ENCODE data around the gene TSKU.

TSKU gene

GRCh38 chr11:76796511-76797198 is 13.5 kb downstream of the TSKU start:
- no peak for TF ChIP-seq CTCF (IDR thresholded peaks at IDR 0.05; ENCODE audit: low read depth, low read length)
- no peak for DNase-seq (ENCODE audit: low read depth in 2 of 2)

GRCh38 chr11:76797341-76798201 is 14.4 kb downstream of the TSKU start:
- DNase-seq (ENCODE audit: low read depth in 2 of 2) = no peak
- H3K4me3 ChIP-seq (replicated peaks in 1 of 2; ENCODE audit: low read depth in 2 of 2, low read length in 2 of 2) = no peak overlapping the region
- TF ChIP-seq CTCF (IDR thresholded peaks at IDR 0.05; ENCODE audit: low read depth, low read length) = no peak

More at GRCh38 chr11:76796511-76797198, 13.5 kb downstream of the TSKU start:
- no peak overlapping the region for H3K4me3 ChIP-seq (replicated peaks in 1 of 2; ENCODE audit: low read depth in 2 of 2, low read length in 2 of 2)

GRCh38 chr11:76798202-76798581 is 15.0 kb downstream of the TSKU start:
- no peak for DNase-seq (ENCODE audit: low read depth in 2 of 2)
- no peak overlapping the region for H3K4me3 ChIP-seq (replicated peaks in 1 of 2; ENCODE audit: low read depth in 2 of 2, low read length in 2 of 2)
- no peak for TF ChIP-seq CTCF (IDR thresholded peaks at IDR 0.05; ENCODE audit: low read depth, low read length)

- DNase-seq (ENCODE audit: low read depth in 2 of 2) = no peak
- TF ChIP-seq CTCF (IDR thresholded peaks at IDR 0.05; ENCODE audit: low read depth, low read length) = no peak
- H3K4me3 ChIP-seq (replicated peaks in 1 of 2; ENCODE audit: low read depth in 2 of 2, low read length in 2 of 2) = no peak overlapping the region
These were observed 15.5 kb downstream of the TSKU start for GRCh38 chr11:76798671-76799065.

GRCh38 chr11:76799066-76799804 is 16.1 kb downstream of the TSKU start:
- peak overlapping the region; percentile 16 to 27 for H3K4me3 ChIP-seq (replicated peaks in 1 of 2; ENCODE audit: low read depth in 2 of 2, low read length in 2 of 2)
- peak; percentile 71 for TF ChIP-seq CTCF (IDR thresholded peaks at IDR 0.05; ENCODE audit: low read depth, low read length)
- DNase-seq (ENCODE audit: low read depth in 2 of 2) = peak; percentile 68 to 86

- DNase-seq (ENCODE audit: low read depth in 2 of 2) = no peak
- no peak overlapping the region for H3K4me3 ChIP-seq (replicated peaks in 1 of 2; ENCODE audit: low read depth in 2 of 2, low read length in 2 of 2)
- no peak for TF ChIP-seq CTCF (IDR thresholded peaks at IDR 0.05; ENCODE audit: low read depth, low read length)
These were observed 17.5 kb downstream of the TSKU start for GRCh38 chr11:76800466-76801200.

All from cardiac fibroblast (primary cell).